ENCODE measurements around the gene PLEKHD1. TPM values are rescaled to one million over a fixed set of nuclear protein-coding genes. Genes with fewer than 3 reads are reported as not detected.

The PLEKHD1 gene
- total RNA-seq, 4 donors from 2014 or later: not detected

GRCh38 chr14:69506241-69506595, 21.7 kb downstream of the PLEKHD1 start:
- Histone ChIP-seq H3K4me3 (no peak overlapping the region), H3K4me1 (no peaks in the 10 kb centered on the region), H3K9me3 (peaks cover 0 to 4% (median 0%) of the 10 kb centered on the region in 4 donors), H3K36me3 (no peaks in the 10 kb centered on the region), H3K27ac (no peak overlapping the region), H3K27me3 (no peaks in the 10 kb centered on the region)
- 46 to 67% methylated on average over 1 of the region's 1 CpG for whole genome bisulfite sequencing, 2 donors
- TF ChIP-seq EP300 (IDR thresholded peaks at IDR 0.05) (no peak), CTCF (IDR thresholded peaks at IDR 0.05) (no peak), POLR2A (IDR thresholded peaks at IDR 0.05) (no peak)
- DNase-seq (ENCODE audit: low spot score in 2 of 2): no peak

- H3K27me3 ChIP-seq: no peaks in the 10 kb centered on the region
- WGBS, 2 donors: 40 to 45% methylated on average over 4 of the region's 4 CpGs
Measured at GRCh38 chr14:69518289-69519101, 34.0 kb downstream of the PLEKHD1 start.

GRCh38 chr14:69519204-69520100, 34.9 kb downstream of the PLEKHD1 start:
- no peaks in the 10 kb centered on the region for H3K4me1 ChIP-seq
- no peak for TF ChIP-seq POLR2A (IDR thresholded peaks at IDR 0.05)
- TF ChIP-seq CTCF (IDR thresholded peaks at IDR 0.05): no peak
- no peak for TF ChIP-seq EP300 (IDR thresholded peaks at IDR 0.05)
- no peak overlapping the region for H3K27ac ChIP-seq
- no peaks in the 10 kb centered on the region for H3K9me3 ChIP-seq
- 78 to 81% methylated on average over 18 to 21 of the region's 22 CpGs for WGBS, 2 donors
- no peaks in the 10 kb centered on the region for H3K36me3 ChIP-seq
- no peak overlapping the region for H3K4me3 ChIP-seq
- H3K27me3 ChIP-seq: no peaks in the 10 kb centered on the region
- DNase-seq (ENCODE audit: low spot score in 2 of 2): no peak

More at GRCh38 chr14:69518289-69519101, 34.0 kb downstream of the PLEKHD1 start:
- Histone ChIP-seq H3K4me3 (no peak overlapping the region), H3K27ac (no peak overlapping the region), H3K9me3 (no peaks in the 10 kb centered on the region), H3K4me1 (no peaks in the 10 kb centered on the region), H3K36me3 (no peaks in the 10 kb centered on the region)
- TF ChIP-seq POLR2A (IDR thresholded peaks at IDR 0.05) (no peak), CTCF (IDR thresholded peaks at IDR 0.05) (no peak), EP300 (IDR thresholded peaks at IDR 0.05) (no peak)
- no peak for DNase-seq (ENCODE audit: low spot score in 2 of 2)

- Histone ChIP-seq H3K9me3 (no peaks in the 10 kb centered on the region), H3K36me3 (no peaks in the 10 kb centered on the region), H3K4me1 (no peaks in the 10 kb centered on the region), H3K4me3 (no peak overlapping the region), H3K27ac (no peak overlapping the region), H3K27me3 (no peaks in the 10 kb centered on the region)
- TF ChIP-seq CTCF (IDR thresholded peaks at IDR 0.05): no peak
- no peak for TF ChIP-seq POLR2A (IDR thresholded peaks at IDR 0.05)
- no peak for TF ChIP-seq EP300 (IDR thresholded peaks at IDR 0.05)
- WGBS, 2 donors: 92 to 96% methylated on average over 6 of the region's 6 CpGs
- DNase-seq (ENCODE audit: low spot score in 2 of 2): no peak
Measured at GRCh38 chr14:69522026-69522425, 37.5 kb downstream of the PLEKHD1 start.

GRCh38 chr14:69525896-69526295, 41.4 kb downstream of the PLEKHD1 start:
- Histone ChIP-seq H3K27me3 (peaks cover 0 to 3% of the 10 kb centered on the region in 2 donors), H3K36me3 (no peaks in the 10 kb centered on the region), H3K4me1 (no peaks in the 10 kb centered on the region), H3K9me3 (no peaks in the 10 kb centered on the region), H3K27ac (no peak overlapping the region), H3K4me3 (no peak overlapping the region)
- WGBS, 2 donors: 71 to 75% methylated on average over 6 of the region's 6 CpGs
- TF ChIP-seq EP300 (IDR thresholded peaks at IDR 0.05) (no peak), CTCF (IDR thresholded peaks at IDR 0.05) (no peak), POLR2A (IDR thresholded peaks at IDR 0.05) (no peak)
- DNase-seq (ENCODE audit: low spot score in 2 of 2): no peak
